H9 (cell line): ENCODE results near the gene ANKS1B. TPM values are rescaled to one million over a fixed set of nuclear protein-coding genes. Genes with fewer than 3 reads are reported as not detected.

Experiments used
- DNase-seq: peaks from one replicate; pipeline ENCODE4 v3.0.0-alpha.2; 2017
- H2AFZ ChIP-seq: one replicate; pipeline ENCODE4 v1.6.1; 2013; ENCODE audit warnings: mild to moderate bottlenecking, low read length, control low read depth, moderate library complexity
- H2AK5ac ChIP-seq: 2 replicates; pipeline ENCODE4 v1.6.1; 2013; ENCODE audit warnings: low read length, control low read depth, mixed read lengths; ENCODE audit not compliant: insufficient read length
- H2BK120ac ChIP-seq: one replicate; pipeline ENCODE4 v1.6.1; 2013; ENCODE audit warnings: low read depth, mild to moderate bottlenecking, low read length, control low read depth, inconsistent platforms; ENCODE audit not compliant: poor library complexity, severe bottlenecking
- H2BK12ac ChIP-seq: 2 replicates; pipeline ENCODE4 v1.6.1; 2013; ENCODE audit warnings: low read length, control low read depth, mixed read lengths, low read depth; ENCODE audit not compliant: insufficient read length
- H2BK15ac ChIP-seq: 2 replicates; pipeline ENCODE4 v1.6.1; 2013; ENCODE audit warnings: low read depth, low read length, control low read depth
- H2BK20ac ChIP-seq: one replicate; pipeline ENCODE4 v1.6.1; 2013; ENCODE audit warnings: low read depth, mild to moderate bottlenecking, low read length, control low read depth, inconsistent platforms; ENCODE audit not compliant: poor library complexity, severe bottlenecking
- H2BK5ac ChIP-seq: 2 replicates; pipeline ENCODE4 v1.6.1; 2013; ENCODE audit warnings: low read length, control low read depth, mixed read lengths; ENCODE audit not compliant: insufficient read length
- H3K14ac ChIP-seq: 2 replicates; pipeline ENCODE4 v1.6.1; 2013; ENCODE audit warnings: low read length, control low read depth; ENCODE audit not compliant: insufficient read depth
- H3K18ac ChIP-seq: 2 replicates; pipeline ENCODE4 v1.6.1; 2013; ENCODE audit warnings: low read depth, mild to moderate bottlenecking, mixed read lengths, low read length, control low read depth; ENCODE audit not compliant: insufficient read length
- H3K23ac ChIP-seq: 2 replicates; pipeline ENCODE4 v1.6.1; 2013; ENCODE audit warnings: low read length, control low read depth, mixed read lengths, low read depth; ENCODE audit not compliant: insufficient read length
- H3K23me2 ChIP-seq: 2 replicates; pipeline ENCODE4 v1.6.1; 2013; ENCODE audit warnings: low read depth, mild to moderate bottlenecking, mixed read lengths, low read length, control low read depth; ENCODE audit not compliant: insufficient read length, poor library complexity, severe bottlenecking
- H3K27ac ChIP-seq: 2 replicates; pipeline ENCODE4 v1.5.1; 2013; ENCODE audit warnings: low read length, control low read depth, mixed read lengths, low read depth; ENCODE audit not compliant: insufficient read length
- H3K27me3 ChIP-seq: 2 replicates; pipeline ENCODE4 v1.6.1; 2013; ENCODE audit warnings: low read length, control low read depth, inconsistent platforms; ENCODE audit not compliant: insufficient read depth
- H3K4ac ChIP-seq: 2 replicates; pipeline ENCODE4 v1.6.1; 2013; ENCODE audit warnings: low read depth, mild to moderate bottlenecking, control low read depth, inconsistent platforms, low read length, moderate library complexity
- H3K4me1 ChIP-seq: 2 replicates; pipeline ENCODE4 v1.6.1; 2013; ENCODE audit warnings: low read length, control low read depth, inconsistent platforms; ENCODE audit not compliant: insufficient read depth
- H3K4me2 ChIP-seq: 2 replicates; pipeline ENCODE4 v1.6.1; 2013; ENCODE audit warnings: low read length, control low read depth, mixed read lengths; ENCODE audit not compliant: insufficient read length, insufficient read depth
- H3K56ac ChIP-seq: 2 replicates; pipeline ENCODE4 v1.6.1; 2013; ENCODE audit warnings: low read depth, mild to moderate bottlenecking, mixed read lengths, low read length, control low read depth; ENCODE audit not compliant: insufficient read length
- H3K79me1 ChIP-seq: 2 replicates; pipeline ENCODE4 v1.6.1; 2013; ENCODE audit warnings: low read depth, mild to moderate bottlenecking, moderate library complexity, low read length, control low read depth, inconsistent platforms; ENCODE audit not compliant: insufficient read depth, poor library complexity, severe bottlenecking
- H3K79me2 ChIP-seq: 2 replicates; pipeline ENCODE4 v1.6.1; 2013; ENCODE audit warnings: low read length, control low read depth, inconsistent platforms; ENCODE audit not compliant: insufficient read depth
- H3K9ac ChIP-seq: 2 replicates; pipeline ENCODE4 v1.6.1; 2013; ENCODE audit warnings: low read length, control low read depth, mixed read lengths; ENCODE audit not compliant: insufficient read length; ENCODE audit errors: extremely low read depth
- H3K9me3 ChIP-seq: one replicate; pipeline ENCODE4 v1.6.1; 2013; ENCODE audit warnings: low read depth, low read length, inconsistent platforms; ENCODE audit not compliant: control insufficient read depth
- H3T11ph ChIP-seq: one replicate; pipeline ENCODE4 v1.6.1; 2013; ENCODE audit warnings: mild to moderate bottlenecking, low read length, control low read depth, inconsistent platforms
- H4K20me1 ChIP-seq: one replicate; pipeline ENCODE4 v1.6.1; 2013; ENCODE audit not compliant: control insufficient read depth, insufficient read length, insufficient read depth
- H4K5ac ChIP-seq: 2 replicates; pipeline ENCODE4 v1.6.1; 2013; ENCODE audit warnings: low read depth, mild to moderate bottlenecking, mixed read lengths, low read length, control low read depth; ENCODE audit not compliant: insufficient read length
- H4K8ac ChIP-seq: replicated peaks from 2 replicates; pipeline ENCODE4 v1.6.1; 2013; ENCODE audit warnings: low read length, control low read depth, mixed read lengths, low read depth; ENCODE audit not compliant: insufficient read length
- H4K91ac ChIP-seq: 2 replicates; pipeline ENCODE4 v1.6.1; 2013; ENCODE audit warnings: low read depth, mild to moderate bottlenecking, moderate library complexity, mixed read lengths, low read length, control low read depth; ENCODE audit not compliant: insufficient read length
- H3K27ac Mint-ChIP-seq, 3 experiments: 2 replicates in 2 of 3; 3 replicates in 1 of 3; pipeline ENCODE4 v1.8.0; 2020 to 2021; ENCODE audit warnings: mixed read lengths in 3 of 3, mild to moderate bottlenecking in 1 of 3, moderate library complexity in 1 of 3
- H3K27me3 Mint-ChIP-seq: 2 replicates; pipeline ENCODE4 v1.8.0; 2021; ENCODE audit warnings: low read depth, mild to moderate bottlenecking, moderate library complexity, mixed read lengths
- H3K36me3 Mint-ChIP-seq, 3 experiments: 2 replicates in 2 of 3; 3 replicates in 1 of 3; pipeline ENCODE4 v1.8.0; 2020 to 2021; ENCODE audit warnings: low read depth in 3 of 3, mixed read lengths in 3 of 3; ENCODE audit not compliant: insufficient read depth in 1 of 3
- H3K4me1 Mint-ChIP-seq, 2 experiments: 2 replicates each; pipeline ENCODE4 v1.8.0; 2020; ENCODE audit warnings: mixed read lengths in 2 of 2
- H3K4me3 Mint-ChIP-seq, 2 experiments: 2 replicates in 1 of 2; 3 replicates in 1 of 2; pipeline ENCODE4 v1.8.0; 2020 to 2021; ENCODE audit warnings: mild to moderate bottlenecking in 2 of 2, mixed read lengths in 2 of 2, moderate library complexity in 1 of 2
- H3K9me3 Mint-ChIP-seq, 2 experiments: 2 replicates in 1 of 2; 3 replicates in 1 of 2; pipeline ENCODE4 v1.8.0; 2020; ENCODE audit warnings: mild to moderate bottlenecking in 2 of 2, mixed read lengths in 2 of 2, moderate library complexity in 1 of 2
- WGBS: extraction: QIAGEN DNeasy Blood & Tissue Kit; methylation state at CpG from one replicate; pipeline ENCODE4 v1.1.7; 2013; ENCODE audit warnings: missing lambda C conversion rate, low lambda C conversion rate, mixed read lengths; ENCODE audit not compliant: insufficient read length; ENCODE audit errors: extremely low coverage; 5-methylcytosine and 5-hydroxymethylcytosine counted together
- total RNA-seq: library from RNA; stranded (reverse); gene quantifications from 2 replicates; pipeline ENCODE4 v1.2.1, GENCODE V29; 2021
- TF ChIP-seq, protein P1 (sequence below): fragments of 200-600 bp; sonication (generic); conservative IDR thresholded peaks from 3 replicates; pipeline ENCODE4 v1.8.0; 2021; ENCODE audit warnings: antibody characterized with exemption, mild to moderate bottlenecking

The ANKS1B gene
- total RNA-seq, 1 experiment from 2014 or later: 4.1 TPM

GRCh38 chr12:99042226-99042625 is 942.5 kb downstream of the ANKS1B start:
- Histone ChIP-seq H3K23me2 (no peaks in the 10 kb centered on the region), H3K27me3 (no peaks in the 10 kb centered on the region), H3K9ac (no peak overlapping the region), H3K56ac (no peak overlapping the region), H2BK15ac (no peak overlapping the region), H3K9me3 (no peaks in the 10 kb centered on the region), H3K4me1 (no peaks in the 10 kb centered on the region), H3K14ac (no peak overlapping the region), H3K4me2 (no peak overlapping the region), H3K79me1 (no peaks in the 10 kb centered on the region), H3K23ac (no peak overlapping the region), H2BK5ac (no peak overlapping the region), H2BK20ac (no peak overlapping the region), H2BK120ac (no peak overlapping the region), H3K4ac (no peak overlapping the region), H4K8ac (no peak overlapping the region), H4K91ac (no peak overlapping the region), H3K27ac (no peak overlapping the region), H2AFZ (no peak overlapping the region), H4K20me1 (no peaks in the 10 kb centered on the region), H3K18ac (no peak overlapping the region), H3K79me2 (no peaks in the 10 kb centered on the region), H2BK12ac (no peak overlapping the region), H2AK5ac (no peak overlapping the region), H4K5ac (no peak overlapping the region), H3T11ph (no peak overlapping the region)
- Mint-ChIP-seq H3K27me3 (no peaks in the 10 kb centered on the region; the same call in 1 of the 2 replicates), H3K27ac (no peak overlapping the region), H3K36me3 (peaks cover 0 to 5% (median 2%) of the 10 kb centered on the region in 3 experiments; a peak in 5 of 7 replicates), H3K4me3 (no peak overlapping the region), H3K9me3 (peaks cover 2 to 5% of the 10 kb centered on the region in 2 experiments), H3K4me1 (peaks cover 4 to 5% of the 10 kb centered on the region in 2 experiments)
- TF ChIP-seq, protein P1, sequence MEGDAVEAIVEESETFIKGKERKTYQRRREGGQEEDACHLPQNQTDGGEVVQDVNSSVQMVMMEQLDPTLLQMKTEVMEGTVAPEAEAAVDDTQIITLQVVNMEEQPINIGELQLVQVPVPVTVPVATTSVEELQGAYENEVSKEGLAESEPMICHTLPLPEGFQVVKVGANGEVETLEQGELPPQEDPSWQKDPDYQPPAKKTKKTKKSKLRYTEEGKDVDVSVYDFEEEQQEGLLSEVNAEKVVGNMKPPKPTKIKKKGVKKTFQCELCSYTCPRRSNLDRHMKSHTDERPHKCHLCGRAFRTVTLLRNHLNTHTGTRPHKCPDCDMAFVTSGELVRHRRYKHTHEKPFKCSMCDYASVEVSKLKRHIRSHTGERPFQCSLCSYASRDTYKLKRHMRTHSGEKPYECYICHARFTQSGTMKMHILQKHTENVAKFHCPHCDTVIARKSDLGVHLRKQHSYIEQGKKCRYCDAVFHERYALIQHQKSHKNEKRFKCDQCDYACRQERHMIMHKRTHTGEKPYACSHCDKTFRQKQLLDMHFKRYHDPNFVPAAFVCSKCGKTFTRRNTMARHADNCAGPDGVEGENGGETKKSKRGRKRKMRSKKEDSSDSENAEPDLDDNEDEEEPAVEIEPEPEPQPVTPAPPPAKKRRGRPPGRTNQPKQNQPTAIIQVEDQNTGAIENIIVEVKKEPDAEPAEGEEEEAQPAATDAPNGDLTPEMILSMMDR: no peak
- no peak for DNase-seq
- WGBS: no CpG with 5 or more reads among the region's 4 CpGs
